Measurements from ENCODE around the gene FAM187B.

DNA sequence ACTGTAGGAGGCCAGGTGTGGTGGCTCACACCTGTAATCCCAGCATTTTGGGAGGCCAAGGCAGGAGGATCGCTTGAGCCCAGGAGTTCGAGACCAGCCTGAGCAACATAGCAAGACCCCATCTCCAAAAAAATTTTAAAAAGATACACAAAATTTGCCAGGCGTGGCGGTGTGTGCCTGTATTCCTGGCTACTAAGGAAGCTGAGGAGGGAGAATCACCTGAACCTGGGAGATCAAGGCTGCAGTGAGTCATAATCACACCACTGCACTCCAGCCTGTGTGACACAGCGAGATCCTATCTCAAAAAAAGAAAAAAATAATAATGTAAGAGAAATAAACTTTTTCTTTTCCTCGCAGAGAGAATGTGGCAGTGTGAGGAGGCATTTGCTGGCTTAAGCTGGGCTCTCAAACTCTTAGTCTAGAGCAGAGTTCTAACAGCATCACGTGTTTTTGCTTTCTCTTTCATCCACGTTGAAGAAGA, 21.1 kb downstream of the FAM187B start:
- TF ChIP-seq, protein P1, sequence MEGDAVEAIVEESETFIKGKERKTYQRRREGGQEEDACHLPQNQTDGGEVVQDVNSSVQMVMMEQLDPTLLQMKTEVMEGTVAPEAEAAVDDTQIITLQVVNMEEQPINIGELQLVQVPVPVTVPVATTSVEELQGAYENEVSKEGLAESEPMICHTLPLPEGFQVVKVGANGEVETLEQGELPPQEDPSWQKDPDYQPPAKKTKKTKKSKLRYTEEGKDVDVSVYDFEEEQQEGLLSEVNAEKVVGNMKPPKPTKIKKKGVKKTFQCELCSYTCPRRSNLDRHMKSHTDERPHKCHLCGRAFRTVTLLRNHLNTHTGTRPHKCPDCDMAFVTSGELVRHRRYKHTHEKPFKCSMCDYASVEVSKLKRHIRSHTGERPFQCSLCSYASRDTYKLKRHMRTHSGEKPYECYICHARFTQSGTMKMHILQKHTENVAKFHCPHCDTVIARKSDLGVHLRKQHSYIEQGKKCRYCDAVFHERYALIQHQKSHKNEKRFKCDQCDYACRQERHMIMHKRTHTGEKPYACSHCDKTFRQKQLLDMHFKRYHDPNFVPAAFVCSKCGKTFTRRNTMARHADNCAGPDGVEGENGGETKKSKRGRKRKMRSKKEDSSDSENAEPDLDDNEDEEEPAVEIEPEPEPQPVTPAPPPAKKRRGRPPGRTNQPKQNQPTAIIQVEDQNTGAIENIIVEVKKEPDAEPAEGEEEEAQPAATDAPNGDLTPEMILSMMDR (IDR thresholded peaks at IDR 0.05; ENCODE audit: insufficient read depth, low read length), result no peak
- TF ChIP-seq, protein P2, sequence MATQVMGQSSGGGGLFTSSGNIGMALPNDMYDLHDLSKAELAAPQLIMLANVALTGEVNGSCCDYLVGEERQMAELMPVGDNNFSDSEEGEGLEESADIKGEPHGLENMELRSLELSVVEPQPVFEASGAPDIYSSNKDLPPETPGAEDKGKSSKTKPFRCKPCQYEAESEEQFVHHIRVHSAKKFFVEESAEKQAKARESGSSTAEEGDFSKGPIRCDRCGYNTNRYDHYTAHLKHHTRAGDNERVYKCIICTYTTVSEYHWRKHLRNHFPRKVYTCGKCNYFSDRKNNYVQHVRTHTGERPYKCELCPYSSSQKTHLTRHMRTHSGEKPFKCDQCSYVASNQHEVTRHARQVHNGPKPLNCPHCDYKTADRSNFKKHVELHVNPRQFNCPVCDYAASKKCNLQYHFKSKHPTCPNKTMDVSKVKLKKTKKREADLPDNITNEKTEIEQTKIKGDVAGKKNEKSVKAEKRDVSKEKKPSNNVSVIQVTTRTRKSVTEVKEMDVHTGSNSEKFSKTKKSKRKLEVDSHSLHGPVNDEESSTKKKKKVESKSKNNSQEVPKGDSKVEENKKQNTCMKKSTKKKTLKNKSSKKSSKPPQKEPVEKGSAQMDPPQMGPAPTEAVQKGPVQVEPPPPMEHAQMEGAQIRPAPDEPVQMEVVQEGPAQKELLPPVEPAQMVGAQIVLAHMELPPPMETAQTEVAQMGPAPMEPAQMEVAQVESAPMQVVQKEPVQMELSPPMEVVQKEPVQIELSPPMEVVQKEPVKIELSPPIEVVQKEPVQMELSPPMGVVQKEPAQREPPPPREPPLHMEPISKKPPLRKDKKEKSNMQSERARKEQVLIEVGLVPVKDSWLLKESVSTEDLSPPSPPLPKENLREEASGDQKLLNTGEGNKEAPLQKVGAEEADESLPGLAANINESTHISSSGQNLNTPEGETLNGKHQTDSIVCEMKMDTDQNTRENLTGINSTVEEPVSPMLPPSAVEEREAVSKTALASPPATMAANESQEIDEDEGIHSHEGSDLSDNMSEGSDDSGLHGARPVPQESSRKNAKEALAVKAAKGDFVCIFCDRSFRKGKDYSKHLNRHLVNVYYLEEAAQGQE (IDR thresholded peaks at IDR 0.05; ENCODE audit: insufficient replicate concordance, low read depth), result no peak
- TF ChIP-seq POLR2AphosphoS5 (IDR thresholded peaks at IDR 0.05; ENCODE audit: low read depth) (no peak), GABPA (IDR thresholded peaks at IDR 0.05; ENCODE audit: low read depth) (no peak)

Data from HL-60 (cell line).